Esophagus squamous epithelium (tissue), 5 donors: Measurements from ENCODE around the gene LRP8. TPM values are rescaled to one million over a fixed set of nuclear protein-coding genes. Genes with fewer than 3 reads are reported as not detected.

Source experiments
- DNase-seq: peaks from one replicate; lab custom pipeline; 2025; lab: John Stamatoyannopoulos, UW
- H3K27ac ChIP-seq, 4 donors: fragments of 200-600 bp; sonication (generic); one replicate each; pipeline ENCODE4 v1.5.1; 2016 to 2019; ENCODE audit warnings: mild to moderate bottlenecking in 1 of 4
- H3K27me3 ChIP-seq, 4 donors: fragments of 200-600 bp; sonication (generic); 1 replicate in 3 of 4; 2 replicates in 1 of 4; pipeline versions ENCODE4 v1.5.1 to v1.6.0; 2017 to 2021; ENCODE audit warnings: antibody characterized with exemption in 1 of 4
- H3K36me3 ChIP-seq, 3 donors: fragments of 200-600 bp; sonication (generic); one replicate each; pipeline ENCODE4 v1.5.1; 2016 to 2019
- H3K4me1 ChIP-seq, 3 donors: fragments of 200-600 bp; sonication (generic); one replicate each; pipeline ENCODE4 v1.5.1; 2017 to 2019
- H3K4me3 ChIP-seq, 4 donors: fragments of 200-600 bp; sonication (generic); 1 replicate in 3 of 4; 2 replicates in 1 of 4; pipeline ENCODE4 v1.5.1; 2016 to 2019; ENCODE audit warnings: mild to moderate bottlenecking in 2 of 4, moderate library complexity in 1 of 4
- H3K9me3 ChIP-seq, 3 donors: fragments of 200-600 bp; sonication (generic); one replicate each; pipeline ENCODE4 v1.5.1; 2016 to 2019
- CTCF ChIP-seq, 6 experiments: fragments of 450-650 bp in 4 of 6; fragments of 200-600 bp in 2 of 6; sonication (generic) in 2 of 6; IDR thresholded peaks; one replicate each; pipeline ENCODE4 v1.5.1; 2016 to 2019; ENCODE audit warnings: antibody characterized with exemption in 6 of 6, mild to moderate bottlenecking in 4 of 6, moderate library complexity in 4 of 6
- POLR2A ChIP-seq, 4 donors: fragments of 450-650 bp; IDR thresholded peaks; one replicate each; pipeline ENCODE4 v1.6.1; 2017; ENCODE audit warnings: antibody characterized with exemption in 4 of 4, mild to moderate bottlenecking in 4 of 4, moderate library complexity in 3 of 4
- WGBS, 2 donors: methylation state at CpG; one replicate each; pipeline ENCODE4 v1.1.5; 2018; 5-methylcytosine and 5-hydroxymethylcytosine counted together
- intact Hi-C: fragments of 100-400 bp; cut with DNase I; formaldehyde crosslinking; loops from one replicate; pipeline ENCODE4 v1.15.0; 2022
- total RNA-seq, 4 donors: library from RNA; depleted of rRNA; stranded (reverse); fragments of >200 nt; gene quantifications; one replicate each; pipeline ENCODE4 v1.1.0, GENCODE V29; 2016
- donor health status: DM: yes; HTN: yes; CAD: no.

Gene LRP8
- total RNA-seq, 4 donors from 2014 or later: 15.3 to 39.6 (median 18.8) TPM

GRCh38 chr1:53254011-53254640 lies 73.7 kb downstream of the LRP8 start:
- WGBS, 2 donors: 92 to 94% methylated on average over 4 of the region's 4 CpGs
- intact Hi-C loops: no loop called here
- TF ChIP-seq POLR2A (IDR thresholded peaks at IDR 0.05) (no peak), CTCF (IDR thresholded peaks at IDR 0.05) (no peak)
- H3K9me3 ChIP-seq: no peaks in the 10 kb centered on the region
- H3K27me3 ChIP-seq: no peaks in the 10 kb centered on the region
- H3K4me3 ChIP-seq: no peak overlapping the region
- H3K4me1 ChIP-seq: no peaks in the 10 kb centered on the region
- DNase-seq: no peak
- H3K36me3 ChIP-seq: peaks cover 0 to 50% (median 8%) of the 10 kb centered on the region in 3 donors
- H3K27ac ChIP-seq: no peak overlapping the region

GRCh38 chr1:53250325-53250724 lies 77.5 kb downstream of the LRP8 start:
- no peaks in the 10 kb centered on the region for H3K27me3 ChIP-seq
- no peaks in the 10 kb centered on the region for H3K4me1 ChIP-seq
- TF ChIP-seq CTCF (IDR thresholded peaks at IDR 0.05): no peak
- TF ChIP-seq POLR2A (IDR thresholded peaks at IDR 0.05): no peak
- intact Hi-C loops: no loop called here
- H3K27ac ChIP-seq: no peak overlapping the region
- H3K4me3 ChIP-seq: no peak overlapping the region
- WGBS, 2 donors: 90 to 95% methylated on average over 4 of the region's 4 CpGs
- H3K36me3 ChIP-seq: peaks cover 0 to 40% (median 8%) of the 10 kb centered on the region in 3 donors
- H3K9me3 ChIP-seq: no peaks in the 10 kb centered on the region
- no peak for DNase-seq

GRCh38 chr1:53249706-53250105 lies 78.2 kb downstream of the LRP8 start:
- Histone ChIP-seq H3K27me3 (no peaks in the 10 kb centered on the region), H3K27ac (no peak overlapping the region), H3K4me3 (no peak overlapping the region), H3K4me1 (no peaks in the 10 kb centered on the region), H3K9me3 (no peaks in the 10 kb centered on the region), H3K36me3 (peaks cover 0 to 34% (median 8%) of the 10 kb centered on the region in 3 donors)
- no peak for DNase-seq
- intact Hi-C loops: no loop called here
- no peak for TF ChIP-seq POLR2A (IDR thresholded peaks at IDR 0.05)
- no peak for TF ChIP-seq CTCF (IDR thresholded peaks at IDR 0.05)
- 51 to 52% methylated on average over 3 of the region's 3 CpGs for WGBS, 2 donors

- intact Hi-C loops: no loop called here
- no peak for TF ChIP-seq POLR2A (IDR thresholded peaks at IDR 0.05)
- TF ChIP-seq CTCF (IDR thresholded peaks at IDR 0.05): no peak
- DNase-seq: no peak
- 66 to 88% methylated on average over 4 of the region's 4 CpGs for WGBS, 2 donors
- Histone ChIP-seq H3K9me3 (no peaks in the 10 kb centered on the region), H3K4me1 (no peaks in the 10 kb centered on the region), H3K27ac (no peak overlapping the region), H3K27me3 (no peaks in the 10 kb centered on the region), H3K4me3 (no peak overlapping the region), H3K36me3 (peaks cover 0 to 32% (median 8%) of the 10 kb centered on the region in 3 donors)
Measured at GRCh38 chr1:53246261-53247134, 81.4 kb downstream of the LRP8 start.

GRCh38 chr1:53244141-53244540 lies 83.7 kb downstream of the LRP8 start:
- H3K27ac ChIP-seq: no peak overlapping the region
- WGBS, 2 donors: 63 to 75% methylated on average over 4 of the region's 4 CpGs
- no peaks in the 10 kb centered on the region for H3K27me3 ChIP-seq
- H3K36me3 ChIP-seq: peaks cover 0 to 14% (median 0%) of the 10 kb centered on the region in 3 donors
- intact Hi-C loops: no loop called here
- DNase-seq: no peak
- H3K4me3 ChIP-seq: no peak overlapping the region
- no peaks in the 10 kb centered on the region for H3K9me3 ChIP-seq
- TF ChIP-seq POLR2A (IDR thresholded peaks at IDR 0.05) (no peak), CTCF (IDR thresholded peaks at IDR 0.05) (no peak)
- H3K4me1 ChIP-seq: peaks cover 0 to 3% (median under 1%) of the 10 kb centered on the region in 3 donors
